LNCaP clone FGC (cell line): ENCODE data around the gene RUNX1.

Source experiments
- DNase-seq: peaks from one replicate; pipeline ENCODE4 v3.0.0-alpha.2; 2011; ENCODE audit warnings: low read depth
- H3K4me3 ChIP-seq: 2 replicates; pipeline ENCODE4 v1.5.1; 2011; ENCODE audit warnings: mild to moderate bottlenecking, low read depth, low read length, control low read depth
- CTCF ChIP-seq: IDR thresholded peaks from 2 replicates; pipeline ENCODE4 v1.5.1; 2012; ENCODE audit warnings: mild to moderate bottlenecking; ENCODE audit not compliant: control insufficient read depth, insufficient read depth; ENCODE audit errors: extremely low read depth

RUNX1 gene

GRCh38 chr21:35041122-35041521 lies 8.0 kb downstream of the RUNX1 start:
- TF ChIP-seq CTCF, result no peak
- DNase-seq, result no peak
- H3K4me3 ChIP-seq, result no peak overlapping the region

GRCh38 chr21:35039595-35040289 lies 9.4 kb downstream of the RUNX1 start:
- no peak overlapping the region for H3K4me3 ChIP-seq
- DNase-seq, result no peak
- TF ChIP-seq CTCF, result no peak

- no peak for TF ChIP-seq CTCF
- DNase-seq, result no peak
- no peak overlapping the region for H3K4me3 ChIP-seq
These were observed 10.3 kb downstream of the RUNX1 start for GRCh38 chr21:35038772-35039319.

- no peak for TF ChIP-seq CTCF
- no peak overlapping the region for H3K4me3 ChIP-seq
- no peak for DNase-seq
These were observed 11.7 kb downstream of the RUNX1 start for GRCh38 chr21:35037384-35037765.

- no peak for TF ChIP-seq CTCF
- DNase-seq, result no peak
- H3K4me3 ChIP-seq, result no peak overlapping the region
These were observed 12.4 kb downstream of the RUNX1 start for GRCh38 chr21:35036465-35037383.

- H3K4me3 ChIP-seq, result no peak overlapping the region
- no peak for DNase-seq
- TF ChIP-seq CTCF, result no peak
These were observed 13.5 kb downstream of the RUNX1 start for GRCh38 chr21:35035581-35035980.
